ENCODE results near the gene WDR7.

The WDR7 gene

DNA sequence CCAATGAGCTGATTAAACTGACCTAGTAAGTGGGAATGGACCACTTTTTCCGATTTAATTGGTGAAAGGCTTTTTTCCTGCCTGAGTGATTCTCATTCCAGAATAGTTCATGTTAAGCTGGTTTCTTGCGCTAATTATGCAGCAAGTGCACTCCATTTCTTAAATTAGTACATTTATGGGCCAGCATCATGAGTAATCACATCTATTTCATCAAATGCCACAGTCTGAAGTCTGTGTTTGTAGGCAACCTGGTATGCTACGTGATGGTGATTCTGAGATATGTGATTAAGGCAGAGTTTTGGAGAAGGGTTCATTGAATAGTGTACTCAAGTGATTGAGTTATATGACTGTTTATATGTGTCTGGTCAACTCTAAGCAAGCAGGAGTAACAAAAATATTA, 367.7 kb downstream of the WDR7 start:
- H3K4me3 ChIP-seq (ENCODE audit: low read depth, low read length) = no peak overlapping the region
- DNase-seq (ENCODE audit: low read depth) = no peak
- TF ChIP-seq, protein P1, sequence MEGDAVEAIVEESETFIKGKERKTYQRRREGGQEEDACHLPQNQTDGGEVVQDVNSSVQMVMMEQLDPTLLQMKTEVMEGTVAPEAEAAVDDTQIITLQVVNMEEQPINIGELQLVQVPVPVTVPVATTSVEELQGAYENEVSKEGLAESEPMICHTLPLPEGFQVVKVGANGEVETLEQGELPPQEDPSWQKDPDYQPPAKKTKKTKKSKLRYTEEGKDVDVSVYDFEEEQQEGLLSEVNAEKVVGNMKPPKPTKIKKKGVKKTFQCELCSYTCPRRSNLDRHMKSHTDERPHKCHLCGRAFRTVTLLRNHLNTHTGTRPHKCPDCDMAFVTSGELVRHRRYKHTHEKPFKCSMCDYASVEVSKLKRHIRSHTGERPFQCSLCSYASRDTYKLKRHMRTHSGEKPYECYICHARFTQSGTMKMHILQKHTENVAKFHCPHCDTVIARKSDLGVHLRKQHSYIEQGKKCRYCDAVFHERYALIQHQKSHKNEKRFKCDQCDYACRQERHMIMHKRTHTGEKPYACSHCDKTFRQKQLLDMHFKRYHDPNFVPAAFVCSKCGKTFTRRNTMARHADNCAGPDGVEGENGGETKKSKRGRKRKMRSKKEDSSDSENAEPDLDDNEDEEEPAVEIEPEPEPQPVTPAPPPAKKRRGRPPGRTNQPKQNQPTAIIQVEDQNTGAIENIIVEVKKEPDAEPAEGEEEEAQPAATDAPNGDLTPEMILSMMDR (conservative IDR thresholded peaks at IDR 0.05; ENCODE audit: low read depth, low read length) = no peak

DNA sequence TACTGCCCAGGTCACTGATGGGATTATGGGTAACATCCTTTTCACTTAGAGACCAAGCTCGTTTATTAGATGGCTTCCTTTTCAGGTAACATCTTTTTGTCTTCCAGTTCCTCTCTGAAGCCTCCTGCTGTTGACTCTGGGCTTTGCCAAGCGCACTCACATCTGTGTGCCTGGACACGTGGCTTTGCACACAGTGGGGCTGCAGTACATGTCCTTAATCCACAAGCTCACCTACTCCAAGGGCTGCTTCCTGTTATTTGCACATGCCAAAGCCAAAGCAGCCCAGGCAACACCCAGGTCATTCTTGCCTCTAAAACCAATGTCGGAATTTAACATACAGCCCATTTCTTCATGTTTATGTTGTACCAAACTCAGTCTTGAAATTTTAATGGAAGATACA, 371.6 kb downstream of the WDR7 start:
- no peak overlapping the region for H3K4me3 ChIP-seq (ENCODE audit: low read depth, low read length)
- DNase-seq (ENCODE audit: low read depth) = no peak
- TF ChIP-seq, protein P1 (conservative IDR thresholded peaks at IDR 0.05; ENCODE audit: low read depth, low read length) = no peak

DNA sequence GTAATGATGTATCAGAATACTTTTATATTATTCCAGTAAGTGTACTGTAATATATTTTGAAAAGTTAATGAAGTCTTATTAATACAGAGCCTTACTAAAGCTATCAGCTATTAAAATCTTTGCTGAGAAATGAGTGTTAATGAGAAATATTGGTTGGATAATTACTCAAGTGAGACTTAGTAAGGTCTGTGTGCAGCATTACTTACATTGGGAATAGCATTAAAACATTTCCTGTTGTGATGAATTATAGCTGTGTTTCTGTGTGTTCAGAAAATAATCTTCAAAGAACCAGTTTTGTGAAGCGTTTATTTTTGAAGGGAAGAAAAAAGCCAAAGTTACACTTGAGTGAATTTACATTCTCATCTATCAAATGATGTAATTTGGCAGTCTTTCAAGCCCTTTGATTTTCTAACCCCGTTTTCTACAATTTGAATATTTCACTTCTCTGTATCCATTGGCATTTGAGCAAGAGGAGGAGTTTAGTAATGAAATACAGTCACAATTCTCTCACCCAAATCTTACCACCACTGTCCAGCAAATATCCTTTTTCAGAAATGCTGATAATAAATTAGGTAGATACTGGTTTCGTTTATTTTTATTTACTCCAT, 372.2 kb downstream of the WDR7 start:
- no peak for DNase-seq (ENCODE audit: low read depth)
- TF ChIP-seq, protein P1 (conservative IDR thresholded peaks at IDR 0.05; ENCODE audit: low read depth, low read length) = no peak
- H3K4me3 ChIP-seq (ENCODE audit: low read depth, low read length) = no peak overlapping the region

DNA sequence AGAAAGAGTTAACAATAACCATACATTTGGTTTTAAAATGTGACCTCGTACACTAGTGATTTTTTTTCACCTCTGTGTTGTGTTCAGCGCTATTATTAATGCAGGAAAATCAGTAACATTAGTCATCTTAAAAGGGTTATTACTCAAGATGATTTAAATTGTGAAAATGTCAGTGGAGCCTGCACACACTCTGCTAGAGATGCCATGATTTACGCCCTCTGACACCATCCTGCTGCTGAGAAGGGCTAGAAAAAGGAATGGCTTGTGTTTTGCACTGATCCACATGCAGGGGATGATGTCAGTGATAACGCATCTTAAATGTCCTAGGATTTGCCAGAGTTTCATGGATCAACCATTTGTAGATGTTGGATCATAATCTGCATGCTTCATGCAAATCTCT, 374.4 kb downstream of the WDR7 start:
- TF ChIP-seq, protein P1 (conservative IDR thresholded peaks at IDR 0.05; ENCODE audit: low read depth, low read length) = no peak
- no peak for DNase-seq (ENCODE audit: low read depth)
- no peak overlapping the region for H3K4me3 ChIP-seq (ENCODE audit: low read depth, low read length)

DNA sequence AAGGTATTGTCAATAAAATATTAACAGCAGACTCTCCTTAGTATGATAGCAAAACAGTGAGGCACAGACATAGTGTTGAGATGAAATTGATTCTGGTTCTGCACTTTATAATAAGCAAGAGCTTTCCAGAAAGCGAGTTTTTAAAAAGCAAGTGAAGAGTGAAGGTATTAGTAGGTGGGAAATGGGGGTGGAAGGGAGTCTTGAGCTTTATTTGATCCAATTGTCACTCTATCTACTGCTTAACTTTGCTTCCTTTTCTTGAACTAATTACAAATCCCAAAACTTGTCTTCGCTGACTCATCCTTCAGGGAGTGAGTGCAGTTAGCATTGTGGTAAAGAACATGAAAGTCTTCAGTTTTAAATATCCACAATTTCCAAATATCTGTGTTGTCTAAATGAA, 375.2 kb downstream of the WDR7 start:
- DNase-seq (ENCODE audit: low read depth) = peak; percentile 25
- TF ChIP-seq, protein P1 (conservative IDR thresholded peaks at IDR 0.05; ENCODE audit: low read depth, low read length) = no peak
- no peak overlapping the region for H3K4me3 ChIP-seq (ENCODE audit: low read depth, low read length)

DNA sequence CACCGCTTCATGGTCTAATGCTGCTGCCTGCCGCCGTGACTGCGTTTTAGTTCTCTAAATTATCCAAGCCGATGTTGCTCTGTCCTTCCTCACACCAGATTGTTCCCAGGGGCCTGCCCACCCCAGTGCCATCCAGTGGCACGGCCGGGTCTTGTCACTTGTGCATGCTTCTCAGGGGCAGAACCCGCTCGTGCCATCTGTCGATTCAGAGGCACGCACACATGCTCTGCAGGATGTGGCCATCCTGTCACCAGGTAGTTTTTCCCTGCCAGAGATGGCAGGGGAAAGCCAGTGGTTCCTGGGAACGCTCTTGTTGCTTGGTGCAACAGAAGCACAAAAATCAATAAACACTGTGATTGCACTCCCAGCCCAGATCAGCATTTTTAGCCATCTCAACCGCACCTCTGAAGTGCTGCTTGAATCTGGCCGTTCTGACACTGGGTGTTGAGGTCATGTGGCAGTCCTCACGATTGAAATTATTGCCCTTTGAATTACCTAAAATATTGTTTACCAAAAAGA, 376.1 kb downstream of the WDR7 start:
- DNase-seq (ENCODE audit: low read depth) = no peak
- no peak overlapping the region for H3K4me3 ChIP-seq (ENCODE audit: low read depth, low read length)
- TF ChIP-seq, protein P1 (conservative IDR thresholded peaks at IDR 0.05; ENCODE audit: low read depth, low read length) = no peak

DNA sequence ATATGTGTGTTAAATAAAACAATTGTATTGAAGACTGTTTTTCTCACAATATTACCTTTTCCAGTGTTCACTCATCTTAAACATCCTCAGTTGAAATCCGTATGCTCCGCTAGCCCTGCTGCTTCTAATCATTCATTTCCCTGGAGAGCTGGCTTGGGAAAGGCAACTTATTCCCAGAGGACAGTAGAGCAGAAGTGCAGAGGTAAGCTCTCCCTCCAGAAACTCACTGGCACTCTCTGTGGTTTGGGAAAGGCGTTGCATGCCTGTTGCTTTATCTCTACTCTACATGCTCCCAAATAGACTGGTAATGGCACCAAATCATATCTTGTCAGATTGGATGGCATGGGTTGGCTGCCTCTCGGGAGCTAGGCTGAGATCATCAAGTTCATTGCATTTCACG, 378.6 kb downstream of the WDR7 start:
- DNase-seq (ENCODE audit: low read depth) = peak; percentile 22
- TF ChIP-seq, protein P1 (conservative IDR thresholded peaks at IDR 0.05; ENCODE audit: low read depth, low read length) = peak; percentile 43
- no peak overlapping the region for H3K4me3 ChIP-seq (ENCODE audit: low read depth, low read length)

Measured in choroid plexus epithelial cell (primary cell).